Measurements from ENCODE around the gene KREMEN1.

- TF ChIP-seq CTCF (IDR thresholded peaks at IDR 0.05) = no peak
- TF ChIP-seq POLR2AphosphoS5 (IDR thresholded peaks at IDR 0.05; ENCODE audit: insufficient read depth in 1 of 2, low read depth in 1 of 2) = no peak
These were observed 117.2 kb downstream of the KREMEN1 start for GRCh38 chr22:29190051-29190450.
